ENCODE measurements around the gene BORCS5.

DNA sequence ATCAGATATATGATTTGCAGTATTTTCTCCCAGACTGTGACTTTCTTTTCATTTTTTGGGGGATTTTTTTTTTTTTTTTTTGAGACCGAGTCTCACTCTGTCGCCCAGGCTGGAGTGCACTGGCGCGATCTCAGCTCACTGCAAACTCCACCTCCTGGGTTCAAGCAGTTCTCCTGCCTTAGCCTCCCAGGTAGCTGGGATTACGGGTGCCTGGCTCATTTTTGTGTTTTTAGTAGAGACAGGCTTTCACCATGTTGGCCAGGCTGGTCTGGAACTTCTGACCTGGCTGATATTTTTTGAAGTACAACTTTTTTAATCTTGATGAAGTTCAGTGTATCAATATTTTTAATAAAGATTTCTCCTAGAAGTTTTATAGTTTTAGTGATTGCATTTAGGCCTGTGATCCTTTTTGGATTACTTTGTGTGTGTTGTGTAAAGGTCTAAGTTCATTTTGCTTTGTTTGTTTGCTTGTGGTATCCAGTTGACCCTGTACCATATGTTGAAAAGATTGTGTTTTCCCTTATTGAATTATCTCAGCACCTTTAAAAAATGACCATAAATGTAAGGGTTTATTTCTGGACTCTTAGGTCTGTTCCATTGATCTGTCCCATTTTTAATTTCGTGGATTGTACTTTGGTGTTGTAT is 24.2 kb downstream of the BORCS5 start:
- TF ChIP-seq KDM1A (IDR thresholded peaks at IDR 0.05; ENCODE audit: borderline replicate concordance, low read length) = no peak
- TF ChIP-seq, protein P1, sequence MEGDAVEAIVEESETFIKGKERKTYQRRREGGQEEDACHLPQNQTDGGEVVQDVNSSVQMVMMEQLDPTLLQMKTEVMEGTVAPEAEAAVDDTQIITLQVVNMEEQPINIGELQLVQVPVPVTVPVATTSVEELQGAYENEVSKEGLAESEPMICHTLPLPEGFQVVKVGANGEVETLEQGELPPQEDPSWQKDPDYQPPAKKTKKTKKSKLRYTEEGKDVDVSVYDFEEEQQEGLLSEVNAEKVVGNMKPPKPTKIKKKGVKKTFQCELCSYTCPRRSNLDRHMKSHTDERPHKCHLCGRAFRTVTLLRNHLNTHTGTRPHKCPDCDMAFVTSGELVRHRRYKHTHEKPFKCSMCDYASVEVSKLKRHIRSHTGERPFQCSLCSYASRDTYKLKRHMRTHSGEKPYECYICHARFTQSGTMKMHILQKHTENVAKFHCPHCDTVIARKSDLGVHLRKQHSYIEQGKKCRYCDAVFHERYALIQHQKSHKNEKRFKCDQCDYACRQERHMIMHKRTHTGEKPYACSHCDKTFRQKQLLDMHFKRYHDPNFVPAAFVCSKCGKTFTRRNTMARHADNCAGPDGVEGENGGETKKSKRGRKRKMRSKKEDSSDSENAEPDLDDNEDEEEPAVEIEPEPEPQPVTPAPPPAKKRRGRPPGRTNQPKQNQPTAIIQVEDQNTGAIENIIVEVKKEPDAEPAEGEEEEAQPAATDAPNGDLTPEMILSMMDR (IDR thresholded peaks at IDR 0.05; ENCODE audit: control extremely low read depth in 1 of 3, insufficient read depth in 1 of 3, low read depth in 1 of 3, low read length in 3 of 3) = no peak
